GM20000 (cell line): ENCODE data around the gene KCNMB2.

Source experiments
- DNase-seq: peaks from one replicate; pipeline ENCODE4 v3.0.0; 2012; ENCODE audit warnings: low spot score
- TF ChIP-seq, protein P1 (sequence below): IDR thresholded peaks from 2 replicates; pipeline ENCODE4 v1.5.1; 2012; ENCODE audit warnings: mild to moderate bottlenecking, control low read depth; ENCODE audit errors: extremely low read depth, missing control alignments

Gene KCNMB2

DNA sequence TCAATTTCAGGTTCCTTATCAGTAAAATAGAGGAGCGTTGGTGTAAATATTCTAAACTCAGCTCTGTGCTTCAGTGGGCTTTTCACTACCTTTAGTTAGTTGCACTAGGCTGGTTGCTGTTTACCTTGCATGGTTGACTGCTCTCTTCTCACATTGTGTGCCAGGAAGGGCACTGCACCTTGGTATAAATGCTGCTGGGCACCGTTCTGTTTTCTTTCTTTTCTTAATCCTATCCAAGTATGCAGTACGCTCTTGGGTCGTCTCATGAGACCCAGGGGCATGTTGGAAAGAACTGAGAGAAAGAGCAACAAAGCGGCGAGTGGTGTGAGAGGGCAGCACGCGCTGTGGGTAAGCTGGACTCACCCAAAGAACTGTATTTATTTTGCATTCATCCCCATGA is 22.4 kb downstream of the KCNMB2 start:
- TF ChIP-seq, protein P1, sequence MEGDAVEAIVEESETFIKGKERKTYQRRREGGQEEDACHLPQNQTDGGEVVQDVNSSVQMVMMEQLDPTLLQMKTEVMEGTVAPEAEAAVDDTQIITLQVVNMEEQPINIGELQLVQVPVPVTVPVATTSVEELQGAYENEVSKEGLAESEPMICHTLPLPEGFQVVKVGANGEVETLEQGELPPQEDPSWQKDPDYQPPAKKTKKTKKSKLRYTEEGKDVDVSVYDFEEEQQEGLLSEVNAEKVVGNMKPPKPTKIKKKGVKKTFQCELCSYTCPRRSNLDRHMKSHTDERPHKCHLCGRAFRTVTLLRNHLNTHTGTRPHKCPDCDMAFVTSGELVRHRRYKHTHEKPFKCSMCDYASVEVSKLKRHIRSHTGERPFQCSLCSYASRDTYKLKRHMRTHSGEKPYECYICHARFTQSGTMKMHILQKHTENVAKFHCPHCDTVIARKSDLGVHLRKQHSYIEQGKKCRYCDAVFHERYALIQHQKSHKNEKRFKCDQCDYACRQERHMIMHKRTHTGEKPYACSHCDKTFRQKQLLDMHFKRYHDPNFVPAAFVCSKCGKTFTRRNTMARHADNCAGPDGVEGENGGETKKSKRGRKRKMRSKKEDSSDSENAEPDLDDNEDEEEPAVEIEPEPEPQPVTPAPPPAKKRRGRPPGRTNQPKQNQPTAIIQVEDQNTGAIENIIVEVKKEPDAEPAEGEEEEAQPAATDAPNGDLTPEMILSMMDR = no peak
- DNase-seq = no peak

DNA sequence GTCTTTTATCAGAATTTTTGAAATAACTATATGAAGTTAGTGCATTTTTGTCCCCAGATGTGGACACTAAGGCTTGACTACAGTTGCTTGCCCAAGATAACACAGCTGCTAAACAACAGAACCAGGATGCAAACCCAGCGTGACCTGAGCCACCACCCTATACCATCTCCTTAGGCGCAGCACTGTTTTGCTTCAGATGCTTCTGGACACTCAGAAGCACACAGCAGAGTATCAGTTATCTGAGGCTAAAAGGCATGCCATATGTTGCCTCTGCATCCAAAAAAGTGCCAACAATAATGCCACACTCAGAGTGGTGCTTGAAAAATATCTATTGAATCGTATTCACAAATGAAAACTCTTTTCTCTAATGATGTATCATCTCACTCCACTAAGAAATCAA is 24.5 kb downstream of the KCNMB2 start:
- TF ChIP-seq, protein P1 = no peak
- no peak for DNase-seq

DNA sequence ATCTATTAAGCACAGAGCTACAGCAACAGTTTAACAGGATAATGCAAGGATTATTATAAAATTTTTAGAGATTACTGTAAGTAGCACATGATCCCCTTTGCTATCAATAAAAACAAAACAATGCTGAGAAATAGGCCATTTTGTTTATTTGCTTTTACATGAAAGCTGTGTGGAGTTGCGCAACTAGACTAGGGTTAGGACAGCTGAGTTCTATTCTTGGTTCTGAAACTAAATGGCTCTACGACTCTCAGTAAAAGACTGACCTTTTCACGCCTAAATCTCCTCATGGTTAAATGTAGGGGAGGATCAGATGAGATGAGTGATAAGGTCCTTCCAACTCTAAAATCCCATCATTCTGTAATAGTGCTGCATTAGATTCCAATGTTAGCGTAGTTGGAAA is 25.0 kb downstream of the KCNMB2 start:
- no peak for DNase-seq
- TF ChIP-seq, protein P1 = no peak

DNA sequence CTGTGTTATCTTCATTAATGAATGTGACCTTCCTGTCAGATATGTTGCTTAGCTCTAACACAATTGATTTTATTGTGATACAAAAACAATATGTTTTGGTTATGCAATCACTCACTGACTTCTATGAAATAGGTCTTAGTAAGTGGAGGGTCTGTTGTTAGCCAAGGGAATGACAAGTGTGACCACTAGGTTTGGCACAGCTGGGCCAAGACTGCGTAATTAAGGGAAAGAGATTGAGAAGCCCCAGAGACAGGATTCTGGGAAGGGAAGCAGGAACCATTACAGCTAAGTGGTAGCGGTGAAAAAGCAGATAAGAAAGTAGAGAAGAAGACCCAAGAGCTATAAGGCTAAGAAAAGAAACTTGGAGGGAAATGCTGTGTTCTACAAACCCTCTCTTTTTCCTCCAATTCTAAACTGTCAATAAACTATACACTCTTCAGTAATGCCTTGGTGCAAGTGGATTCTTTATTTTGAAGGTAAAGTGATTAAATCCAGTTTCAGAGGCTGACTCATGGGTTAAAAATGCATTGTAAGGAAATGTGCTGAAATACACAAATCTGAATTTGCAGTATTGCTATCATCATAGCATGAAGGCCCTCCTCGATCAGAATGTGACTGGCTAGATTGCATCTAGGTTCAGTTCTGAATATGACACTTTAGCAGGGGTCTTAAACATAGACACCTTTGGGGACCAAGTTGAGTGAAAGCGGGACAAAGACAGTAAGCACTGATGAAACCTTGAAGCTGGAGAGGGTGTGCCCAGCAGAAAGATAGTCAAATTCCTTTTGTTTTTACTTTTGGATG is 26.1 kb downstream of the KCNMB2 start:
- no peak for DNase-seq
- TF ChIP-seq, protein P1 = no peak

DNA sequence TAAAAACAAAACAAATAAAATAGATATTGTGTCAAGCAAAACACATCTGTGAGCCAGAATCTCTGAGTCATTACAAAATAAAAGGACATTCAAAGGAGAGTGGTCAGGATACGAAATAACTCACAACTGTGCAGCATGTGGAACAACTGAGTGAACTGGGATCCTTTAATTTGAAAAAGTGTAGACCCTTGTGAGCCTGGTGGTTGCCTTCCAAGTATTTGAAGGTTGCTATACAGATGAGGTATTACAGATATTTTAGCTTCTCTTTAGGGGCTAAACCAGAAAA is 26.7 kb downstream of the KCNMB2 start:
- TF ChIP-seq, protein P1 = no peak
- no peak for DNase-seq

DNA sequence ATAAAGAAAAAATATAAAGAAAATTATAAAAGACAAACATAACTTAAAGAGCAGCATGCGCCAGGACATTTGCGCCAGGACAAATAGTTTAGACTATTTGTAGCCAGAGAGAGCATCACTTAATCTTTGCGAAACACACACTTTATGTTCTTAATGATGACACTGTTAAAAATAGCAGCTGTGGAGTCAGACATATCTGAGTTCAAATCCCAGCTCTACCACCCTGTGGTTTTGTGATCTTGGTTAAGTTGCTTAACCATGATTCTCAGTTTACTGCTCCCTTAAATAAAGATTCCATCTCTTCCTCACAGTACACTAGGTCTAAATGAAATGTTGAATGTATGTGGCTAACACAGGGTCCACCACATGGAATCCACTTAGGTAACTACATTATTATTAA is 31.4 kb downstream of the KCNMB2 start:
- TF ChIP-seq, protein P1 = no peak
- no peak for DNase-seq

DNA sequence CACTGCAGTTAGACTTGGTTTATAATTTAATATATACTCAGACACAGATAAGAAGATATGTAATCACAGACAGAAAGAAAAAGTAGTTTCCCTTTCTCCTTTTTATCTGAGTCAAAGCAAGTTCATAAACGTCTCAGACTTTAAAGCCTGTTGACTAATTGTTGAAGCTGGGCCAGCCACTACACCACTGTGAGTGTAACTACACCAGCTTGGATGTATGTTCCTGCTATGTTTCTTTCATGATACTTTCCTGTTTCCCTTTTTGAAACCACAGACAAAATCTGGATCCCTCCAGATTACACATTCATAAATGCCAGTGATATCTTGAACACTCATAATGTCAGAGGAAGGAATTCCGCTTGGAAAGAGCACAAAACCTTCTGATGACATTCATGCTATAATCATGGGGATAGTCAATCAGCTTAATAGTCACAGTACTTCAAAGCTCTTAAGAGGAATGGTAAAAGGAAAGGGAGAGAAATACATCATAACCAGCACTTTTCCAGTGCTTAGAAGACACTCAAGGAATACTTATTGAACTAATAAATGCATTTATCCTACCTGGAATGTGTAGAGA is 32.0 kb downstream of the KCNMB2 start:
- TF ChIP-seq, protein P1 = no peak
- DNase-seq = no peak
